GM12872 (cell line): Measurements from ENCODE around the gene TOMM40.

ENCODE experiments used
- CTCF ChIP-seq: IDR thresholded peaks from 3 replicates; pipeline ENCODE4 v1.5.1; 2011; ENCODE audit warnings: low read depth, mild to moderate bottlenecking, low read length, moderate library complexity; ENCODE audit not compliant: insufficient read depth

TOMM40 gene

GRCh38 chr19:44848812-44849447 is 42.1 kb upstream of the TOMM40 start:
- no peak for TF ChIP-seq CTCF

- no peak for TF ChIP-seq CTCF
Measured at GRCh38 chr19:44850641-44851109, 40.4 kb upstream of the TOMM40 start.

- TF ChIP-seq CTCF: no peak
Measured at GRCh38 chr19:44851427-44851826, 39.6 kb upstream of the TOMM40 start.

GRCh38 chr19:44855606-44856005 is 35.4 kb upstream of the TOMM40 start:
- TF ChIP-seq CTCF: no peak

- TF ChIP-seq CTCF: no peak
Measured at GRCh38 chr19:44856421-44857083, 34.5 kb upstream of the TOMM40 start.

GRCh38 chr19:44857837-44858236 is 33.2 kb upstream of the TOMM40 start:
- no peak for TF ChIP-seq CTCF

GRCh38 chr19:44863990-44864389 is 27.1 kb upstream of the TOMM40 start:
- no peak for TF ChIP-seq CTCF
